Cardiac muscle cell (in vitro differentiated cells and primary cell): Measurements from ENCODE around the gene MRPS6. TPM values are rescaled to one million over a fixed set of nuclear protein-coding genes. Genes with fewer than 3 reads are reported as not detected.

Experiments used
- DNase-seq, 2 donors: peaks; one replicate each; pipeline versions ENCODE4 v3.0.0 to v3.0.0-alpha.2; 2010 to 2017; ENCODE audit warnings: low read depth in 1 of 2, low spot score in 1 of 2
- H3K27ac ChIP-seq: fragments of 200-600 bp; sonication (generic); 2 replicates; pipeline ENCODE4 v1.5.1; 2016
- H3K27me3 ChIP-seq: fragments of 200-600 bp; sonication (generic); 2 replicates; pipeline ENCODE4 v1.6.0; 2016; ENCODE audit warnings: control low read depth
- H3K36me3 ChIP-seq: fragments of 200-600 bp; sonication (generic); 2 replicates; pipeline ENCODE4 v1.5.1; 2016; ENCODE audit warnings: control low read depth
- H3K4me1 ChIP-seq: fragments of 200-600 bp; sonication (generic); 2 replicates; pipeline ENCODE4 v1.8.1; 2017; ENCODE audit warnings: low read depth, mild to moderate bottlenecking, mixed run types
- H3K4me3 ChIP-seq: fragments of 200-600 bp; sonication (generic); 2 replicates; pipeline ENCODE4 v1.5.1; 2016; ENCODE audit warnings: mild to moderate bottlenecking
- H3K9me3 ChIP-seq: fragments of 200-600 bp; sonication (generic); 2 replicates; pipeline ENCODE4 v1.5.1; 2017; ENCODE audit warnings: low read depth, mild to moderate bottlenecking, control low read depth
- CTCF ChIP-seq: IDR thresholded peaks from 2 replicates; pipeline ENCODE4 v1.5.1; 2012; ENCODE audit warnings: low read depth, mild to moderate bottlenecking, low read length
- polyA plus RNA-seq: library from polyadenylated mRNA; unstranded; fragments of >200 nt; fragmentation: Nextera tagmentation; extraction: Ambion mirVana; gene quantifications from 2 replicates; pipeline ENCODE4 v1.2.1, GENCODE V29; 2016
- total RNA-seq: library from RNA; depleted of rRNA; stranded (reverse); fragments of >200 nt; gene quantifications from 2 replicates; pipeline ENCODE4 v1.2.3, GENCODE V29; 2016

The MRPS6 gene
- total and polyA plus RNA-seq, 2 experiments from 2014 or later: 83.8 to 335 TPM

- DNase-seq: no peak
- peak overlapping the region; percentile 95 for H3K27ac ChIP-seq
- H3K4me1 ChIP-seq: peaks cover 54% of the 10 kb centered on the region
- H3K4me3 ChIP-seq: no peak overlapping the region
- no peaks in the 10 kb centered on the region for H3K27me3 ChIP-seq
- TF ChIP-seq CTCF: no peak
- no peaks in the 10 kb centered on the region for H3K36me3 ChIP-seq
- no peaks in the 10 kb centered on the region for H3K9me3 ChIP-seq
Measured at GRCh38 chr21:34133392-34133791, 60.0 kb downstream of the MRPS6 start.

GRCh38 chr21:34133802-34134201, 60.4 kb downstream of the MRPS6 start:
- no peak for DNase-seq
- Histone ChIP-seq H3K36me3 (no peaks in the 10 kb centered on the region), H3K4me3 (no peak overlapping the region), H3K27me3 (no peaks in the 10 kb centered on the region), H3K4me1 (peaks cover 50% of the 10 kb centered on the region), H3K27ac (peak overlapping the region; percentile 95), H3K9me3 (no peaks in the 10 kb centered on the region)
- TF ChIP-seq CTCF: peak; percentile 28

- no peak for DNase-seq
- no peaks in the 10 kb centered on the region for H3K27me3 ChIP-seq
- no peak for TF ChIP-seq CTCF
- no peak overlapping the region for H3K4me3 ChIP-seq
- no peaks in the 10 kb centered on the region for H3K9me3 ChIP-seq
- peaks cover 35% of the 10 kb centered on the region for H3K4me1 ChIP-seq
- H3K36me3 ChIP-seq: no peaks in the 10 kb centered on the region
- no peak overlapping the region for H3K27ac ChIP-seq
Measured at GRCh38 chr21:34135330-34135729, 62.0 kb downstream of the MRPS6 start.

GRCh38 chr21:34141373-34141772, 68.0 kb downstream of the MRPS6 start:
- no peak overlapping the region for H3K4me3 ChIP-seq
- H3K36me3 ChIP-seq: peaks cover 3% of the 10 kb centered on the region
- peaks cover 6% of the 10 kb centered on the region for H3K4me1 ChIP-seq
- no peak overlapping the region for H3K27ac ChIP-seq
- TF ChIP-seq CTCF: no peak
- no peaks in the 10 kb centered on the region for H3K27me3 ChIP-seq
- H3K9me3 ChIP-seq: no peaks in the 10 kb centered on the region
- no peak for DNase-seq

- H3K4me3 ChIP-seq: no peak overlapping the region
- H3K4me1 ChIP-seq: peaks cover 11% of the 10 kb centered on the region
- H3K27ac ChIP-seq: peak overlapping the region; percentile 25
- TF ChIP-seq CTCF: no peak
- peaks cover 3% of the 10 kb centered on the region for H3K36me3 ChIP-seq
- no peaks in the 10 kb centered on the region for H3K9me3 ChIP-seq
- no peaks in the 10 kb centered on the region for H3K27me3 ChIP-seq
- DNase-seq: no peak
Measured at GRCh38 chr21:34143685-34144182, 70.4 kb downstream of the MRPS6 start.

GRCh38 chr21:34144224-34144623, 70.8 kb downstream of the MRPS6 start:
- Histone ChIP-seq H3K9me3 (no peaks in the 10 kb centered on the region), H3K4me1 (peaks cover 11% of the 10 kb centered on the region), H3K4me3 (no peak overlapping the region), H3K27me3 (no peaks in the 10 kb centered on the region), H3K27ac (no peak overlapping the region), H3K36me3 (peaks cover 3% of the 10 kb centered on the region)
- no peak for DNase-seq
- TF ChIP-seq CTCF: no peak
